NCI-H2029 treated with DMSO at 0.1 percent for 48 hours (cell line): ENCODE data around the gene BYSL.

Source experiments
- DNase-seq: peaks from one replicate; lab custom pipeline; 2025; lab: John Stamatoyannopoulos, UW

Gene BYSL, protein sequence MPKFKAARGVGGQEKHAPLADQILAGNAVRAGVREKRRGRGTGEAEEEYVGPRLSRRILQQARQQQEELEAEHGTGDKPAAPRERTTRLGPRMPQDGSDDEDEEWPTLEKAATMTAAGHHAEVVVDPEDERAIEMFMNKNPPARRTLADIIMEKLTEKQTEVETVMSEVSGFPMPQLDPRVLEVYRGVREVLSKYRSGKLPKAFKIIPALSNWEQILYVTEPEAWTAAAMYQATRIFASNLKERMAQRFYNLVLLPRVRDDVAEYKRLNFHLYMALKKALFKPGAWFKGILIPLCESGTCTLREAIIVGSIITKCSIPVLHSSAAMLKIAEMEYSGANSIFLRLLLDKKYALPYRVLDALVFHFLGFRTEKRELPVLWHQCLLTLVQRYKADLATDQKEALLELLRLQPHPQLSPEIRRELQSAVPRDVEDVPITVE

DNA sequence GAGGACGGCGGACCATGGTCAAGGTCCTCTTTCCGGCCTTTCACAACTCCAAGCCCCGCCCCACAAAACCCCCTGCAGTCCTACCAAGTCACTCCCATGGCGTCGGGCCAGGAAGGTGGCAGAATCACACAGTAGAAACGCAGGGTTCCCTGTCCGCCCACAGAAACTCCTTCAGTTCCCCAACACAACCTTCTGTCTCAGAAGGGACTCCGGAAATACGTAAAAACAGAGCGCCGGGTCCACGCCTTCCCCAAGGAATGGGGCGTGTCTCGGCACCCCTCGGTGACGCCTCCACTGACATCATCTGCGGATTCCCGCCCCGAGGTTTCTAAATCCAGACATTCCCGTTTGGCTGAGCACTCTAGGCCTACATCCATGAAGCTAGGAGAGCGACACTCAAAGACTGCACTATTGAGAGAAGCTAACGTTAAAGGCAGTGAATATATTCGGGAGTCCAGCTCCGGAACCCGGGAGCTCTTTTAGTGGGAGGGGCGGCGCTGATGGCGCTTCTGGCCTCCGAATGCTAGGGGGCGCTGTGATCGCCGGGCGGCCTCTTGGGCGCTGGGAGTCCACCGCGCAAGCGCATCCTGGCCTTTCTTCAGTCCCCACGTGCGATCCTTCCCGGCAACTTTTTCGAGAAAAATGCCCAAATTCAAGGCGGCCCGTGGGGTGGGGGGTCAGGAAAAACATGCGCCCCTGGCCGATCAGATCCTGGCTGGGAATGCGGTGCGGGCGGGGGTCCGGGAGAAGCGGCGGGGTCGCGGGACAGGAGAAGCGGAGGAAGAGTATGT, at the start of gene BYSL, which contains the start of gene MED20:
Gene BYSL, plus strand, starts transcription at position 579 of the 791 bp plus-strand sequence. Its CDS starts 64 bp downstream, at position 643.
Gene MED20, minus strand, starts transcription at position 219 of the 791 bp plus-strand sequence. Its CDS starts 121 bp downstream, at position 98.
- DNase-seq = peak; percentile 98

DNA sequence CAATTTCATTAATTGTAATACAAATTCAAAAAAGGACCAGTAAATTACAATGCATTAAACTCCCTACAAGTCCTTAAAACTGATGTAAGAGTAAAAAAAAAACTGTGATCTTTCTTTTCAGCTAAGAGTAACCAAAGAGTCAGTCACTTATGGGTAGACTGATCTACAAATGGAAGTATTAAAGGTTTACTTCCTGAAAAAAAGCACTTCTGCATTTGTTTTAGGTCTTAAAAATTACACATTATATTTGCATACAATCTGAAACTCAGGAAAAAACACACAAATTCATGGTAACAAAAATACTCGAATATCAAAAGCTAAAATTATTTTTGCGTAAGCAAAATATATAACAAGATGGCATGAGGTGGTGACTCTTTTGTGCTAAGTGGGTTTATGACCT, 49.6 kb upstream of the BYSL start:
- no peak for DNase-seq

- no peak for DNase-seq
These were observed 49.2 kb upstream of the BYSL start for GRCh38 chr6:41872147-41872546.

- DNase-seq = no peak
These were observed 46.6 kb upstream of the BYSL start for GRCh38 chr6:41874741-41875140.

- no peak for DNase-seq
These were observed 44.1 kb upstream of the BYSL start for GRCh38 chr6:41877051-41877680.

GRCh38 chr6:41878246-41878645, 43.1 kb upstream of the BYSL start:
- DNase-seq = no peak

DNA sequence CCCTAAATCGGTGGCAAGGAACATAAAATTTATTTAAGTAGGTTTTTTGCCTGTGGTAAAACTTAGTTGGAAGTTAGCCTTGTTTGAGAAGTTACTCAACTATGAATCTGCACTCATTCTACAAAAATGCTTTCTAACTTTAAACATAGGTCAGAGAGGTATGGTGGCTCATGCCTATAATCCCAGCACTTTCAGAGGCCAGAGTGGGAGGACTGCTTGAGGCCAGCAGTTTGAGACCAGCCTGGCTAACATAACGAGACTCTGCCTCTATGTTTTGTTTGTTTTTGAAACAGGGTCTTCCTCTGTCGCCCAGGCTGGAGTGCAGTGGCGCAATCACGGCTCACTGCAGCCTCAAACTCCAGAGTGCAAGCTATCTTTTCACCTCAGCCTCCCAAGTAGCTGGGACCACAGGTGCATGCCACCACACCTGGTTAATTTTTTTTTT, 42.3 kb upstream of the BYSL start:
- DNase-seq = no peak

DNA sequence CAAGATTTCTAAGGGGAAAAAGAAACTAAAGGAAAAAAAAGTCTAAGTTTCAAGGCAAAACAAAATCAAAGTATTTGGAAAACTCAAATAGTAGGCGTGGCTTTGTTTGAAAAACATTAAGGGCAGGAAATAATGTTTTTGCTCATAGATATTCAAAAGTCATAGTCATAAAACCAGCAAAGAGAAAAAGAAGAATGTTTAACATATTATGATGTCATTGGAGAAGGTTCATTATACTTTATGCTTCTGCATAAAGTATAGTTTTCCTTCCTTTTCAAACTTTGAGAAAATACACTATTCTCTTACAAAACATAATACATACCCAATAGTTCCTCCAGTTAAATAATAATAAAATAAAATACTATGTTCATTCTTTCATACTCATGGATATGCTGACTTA, 39.8 kb upstream of the BYSL start:
- DNase-seq = no peak

DNA sequence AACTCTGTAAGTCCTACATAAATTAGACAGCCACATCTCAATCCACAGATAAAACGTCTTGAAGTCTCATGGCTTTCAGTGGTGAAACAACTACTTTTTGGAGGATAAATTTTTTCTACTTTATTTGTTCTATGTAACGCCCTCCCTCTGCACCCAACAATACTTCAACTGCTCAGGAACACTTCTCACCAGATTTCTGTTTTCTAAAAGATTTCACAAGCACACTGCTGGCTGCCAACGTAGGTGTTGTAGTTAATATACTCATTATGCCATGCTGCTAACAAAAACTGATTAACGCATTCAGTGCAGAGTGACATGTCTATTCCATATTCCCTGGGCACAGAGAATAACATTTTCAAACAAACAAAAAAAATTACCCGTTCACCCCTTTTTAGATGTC, 36.3 kb upstream of the BYSL start:
- no peak for DNase-seq

GRCh38 chr6:41885930-41886329, 35.4 kb upstream of the BYSL start:
- no peak for DNase-seq

DNA sequence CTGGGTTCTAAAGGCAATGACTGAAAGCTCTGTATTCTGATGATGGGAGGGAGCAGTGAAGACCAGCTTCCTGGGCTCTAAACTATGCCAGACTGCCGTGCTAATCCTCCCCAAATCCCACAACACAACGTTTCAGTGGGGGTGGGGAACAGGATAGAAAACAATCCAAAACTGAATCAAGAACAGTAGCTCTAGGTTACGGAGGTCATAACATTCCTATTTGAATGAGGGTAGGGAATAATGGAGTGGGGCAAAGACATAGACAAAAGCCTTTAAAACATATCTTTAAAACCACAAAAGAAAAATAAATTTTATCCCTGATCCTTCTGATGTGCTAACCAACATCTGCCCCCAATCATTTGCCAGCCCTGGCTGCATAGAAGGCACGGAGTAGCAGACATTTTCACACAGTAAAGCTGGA, 34.0 kb upstream of the BYSL start:
- no peak for DNase-seq

GRCh38 chr6:41892921-41893564, 28.3 kb upstream of the BYSL start:
- DNase-seq = no peak

GRCh38 chr6:41894366-41895299, 26.7 kb upstream of the BYSL start:
- DNase-seq = no peak

DNA sequence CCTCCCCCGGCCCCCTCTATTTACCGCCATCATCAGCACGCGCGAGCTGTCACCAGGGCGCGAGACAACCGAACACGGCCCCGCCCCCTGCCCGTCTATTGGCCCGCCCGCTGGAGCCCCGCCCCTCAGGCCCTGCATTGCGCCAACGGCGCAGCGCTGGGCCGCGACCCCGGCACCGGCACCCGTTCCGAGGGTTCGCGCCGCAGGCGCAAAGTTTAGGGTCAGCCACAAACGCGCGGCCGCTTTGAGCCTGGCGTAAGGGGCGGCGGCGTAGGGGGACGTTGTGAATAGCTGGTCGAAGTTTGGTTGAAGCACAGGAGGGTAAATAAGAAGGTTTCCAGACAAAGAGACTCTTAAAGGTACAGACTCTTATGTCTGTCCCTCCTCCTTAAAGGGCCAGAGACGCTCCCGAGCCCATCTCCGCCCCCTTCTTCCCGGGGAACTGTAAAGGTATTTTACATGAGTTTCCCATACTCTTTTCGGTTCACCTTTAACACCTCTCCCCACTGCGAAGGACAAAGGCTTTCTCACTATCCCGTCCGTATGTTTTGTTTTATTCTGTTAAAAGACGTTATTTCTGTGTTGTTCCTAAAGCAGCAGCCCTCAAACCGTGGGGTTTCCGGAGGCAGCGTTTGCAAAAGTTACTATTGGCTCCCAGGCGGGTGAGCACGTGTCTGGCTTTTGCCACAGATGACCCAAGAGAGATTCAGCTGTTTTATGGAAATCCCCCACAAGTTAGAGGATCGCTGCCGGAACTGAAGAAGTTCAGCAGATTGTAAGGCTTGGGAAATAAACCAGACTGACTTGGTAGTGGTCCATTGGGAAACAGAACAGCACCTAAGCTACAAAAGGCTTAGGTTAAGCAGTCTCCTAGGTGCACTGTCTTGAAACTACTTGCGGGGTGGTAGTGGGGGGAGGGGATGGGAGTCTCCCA, 25.7 kb upstream of the BYSL start, which contains the start of gene USP49:
Gene USP49, minus strand, starts transcription at position 76 of the 934 bp plus-strand sequence. CDS start 88,392 bp downstream, outside the sequence.
- DNase-seq = peak; percentile 93

DNA sequence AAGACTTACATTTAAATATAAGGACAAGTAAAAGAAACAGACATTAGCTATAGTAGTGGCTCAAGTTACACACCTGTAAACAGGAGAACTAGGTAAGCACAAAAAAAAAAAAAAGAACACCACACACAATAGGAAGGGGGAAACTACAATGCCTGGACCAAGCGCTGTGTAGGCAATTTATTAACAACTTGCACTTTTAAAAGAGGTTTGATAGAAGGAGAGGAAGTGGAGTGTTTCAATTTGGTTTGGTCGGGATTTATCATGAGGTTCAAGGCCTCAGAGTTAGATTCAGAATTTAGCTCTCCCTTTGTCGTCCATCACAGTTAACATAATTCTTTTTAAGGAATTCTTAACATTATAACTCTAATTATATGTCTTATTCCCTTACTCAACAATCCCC, 25.0 kb upstream of the BYSL start:
- DNase-seq = no peak

- no peak for DNase-seq
These were observed 20.4 kb upstream of the BYSL start for GRCh38 chr6:41900861-41901260.

GRCh38 chr6:41901882-41902519, 19.3 kb upstream of the BYSL start:
- no peak for DNase-seq

DNA sequence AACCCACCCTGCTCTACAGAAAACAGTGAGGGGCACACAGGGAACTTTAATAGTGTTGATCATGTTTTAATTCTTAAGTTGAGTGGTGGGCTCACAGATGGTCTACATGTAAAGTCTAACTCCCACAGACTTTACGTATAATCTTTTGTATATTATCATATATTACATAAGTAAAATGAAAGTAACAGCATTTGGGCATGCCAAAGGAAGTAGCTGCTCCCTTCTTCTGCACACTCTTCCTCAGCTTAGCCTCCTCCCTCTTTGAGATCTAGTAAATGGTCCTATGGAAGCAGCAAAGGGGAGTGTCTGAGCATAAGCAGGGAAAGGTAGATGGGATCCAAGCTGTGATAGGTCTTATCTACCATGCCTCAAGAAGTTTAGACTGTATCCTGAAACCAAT, 11.6 kb upstream of the BYSL start:
- no peak for DNase-seq

DNA sequence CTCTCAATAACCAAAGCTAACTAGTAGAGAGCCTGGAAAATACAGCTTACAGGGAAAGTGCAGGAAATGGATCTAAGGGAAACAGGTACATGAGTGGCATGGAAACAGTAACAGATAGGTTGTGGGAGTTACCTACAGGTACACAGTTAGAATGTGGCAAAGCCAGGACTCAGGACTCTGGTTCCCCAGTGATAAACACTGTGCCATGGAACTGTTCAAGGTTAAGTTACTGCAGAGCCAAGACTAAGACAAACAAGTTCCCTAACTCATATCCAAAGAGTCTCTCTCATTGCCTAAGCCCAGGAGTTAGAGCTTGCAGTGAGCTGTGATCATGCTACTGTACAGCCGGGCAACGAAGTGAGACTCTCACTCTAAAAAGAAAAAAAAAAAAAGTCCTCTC, 7.0 kb upstream of the BYSL start:
- no peak for DNase-seq
